NOMO-1 treated with DMSO at 0.1 percent for 48 hours (cell line): ENCODE data around the gene RNF11.
"Not testable (repeated sequence)": the region's sequence is repeated elsewhere in the genome, so short reads cannot be mapped to it uniquely, and the experiment has no call there.

Experiments used
- DNase-seq: peaks from one replicate; lab custom pipeline; 2025; ENCODE audit not compliant: unreplicated experiment; lab: John Stamatoyannopoulos, UW

The RNF11 gene

DNA sequence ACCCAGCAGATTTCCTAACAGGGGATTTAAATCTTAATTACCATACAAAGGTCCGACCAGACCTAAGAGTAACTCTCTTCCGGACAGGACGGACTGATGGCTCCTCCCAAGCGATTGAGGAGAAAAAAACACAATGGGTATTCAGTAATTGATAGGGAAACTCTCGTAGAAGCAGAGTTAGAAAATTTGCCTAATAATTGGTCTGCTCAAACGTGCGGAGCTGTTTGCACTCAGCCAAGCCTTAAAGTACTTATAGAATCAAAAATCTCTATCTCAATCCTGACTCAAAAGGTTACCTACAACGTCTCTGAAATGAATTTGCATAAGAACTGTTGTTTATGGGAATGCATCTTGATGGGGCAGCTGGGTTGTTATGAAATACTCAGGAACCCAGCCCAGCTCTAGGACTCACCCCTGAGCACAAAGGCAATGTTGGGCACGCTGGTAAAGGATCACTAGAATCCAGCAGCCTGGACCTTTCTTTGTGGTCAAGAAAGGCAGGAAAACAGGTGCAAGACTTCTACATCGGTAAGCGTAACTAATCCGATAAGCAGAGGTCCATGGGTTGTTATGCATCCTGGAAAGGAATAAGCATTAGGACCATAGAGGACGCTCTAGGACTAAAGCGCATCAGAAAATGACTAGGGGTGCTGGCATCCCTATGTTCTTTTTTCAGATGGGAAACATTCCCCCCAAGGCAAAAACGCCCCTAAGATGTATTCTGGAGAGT lies 8.7 kb upstream of the RNF11 start:
- DNase-seq = not testable (repeated sequence)

DNA sequence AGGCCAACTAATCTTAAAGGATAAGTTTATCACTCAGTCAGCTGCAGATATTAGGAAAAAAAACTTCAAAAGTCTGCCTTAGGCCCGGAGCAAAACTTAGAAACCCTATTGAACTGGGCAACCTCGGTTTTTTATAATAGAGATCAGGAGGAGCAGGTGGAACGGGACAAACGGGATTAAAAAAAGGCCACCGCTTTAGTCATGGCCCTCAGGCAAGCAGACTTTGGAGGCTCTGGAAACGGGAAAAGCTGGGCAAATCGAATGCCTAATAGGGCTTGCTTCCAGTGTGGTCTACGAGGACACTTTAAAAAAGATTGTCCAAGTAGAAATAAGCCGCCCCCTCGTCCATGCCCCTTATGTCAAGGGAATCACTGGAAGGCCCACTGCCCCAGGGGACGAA lies 7.6 kb upstream of the RNF11 start:
- not testable (repeated sequence) for DNase-seq

DNA sequence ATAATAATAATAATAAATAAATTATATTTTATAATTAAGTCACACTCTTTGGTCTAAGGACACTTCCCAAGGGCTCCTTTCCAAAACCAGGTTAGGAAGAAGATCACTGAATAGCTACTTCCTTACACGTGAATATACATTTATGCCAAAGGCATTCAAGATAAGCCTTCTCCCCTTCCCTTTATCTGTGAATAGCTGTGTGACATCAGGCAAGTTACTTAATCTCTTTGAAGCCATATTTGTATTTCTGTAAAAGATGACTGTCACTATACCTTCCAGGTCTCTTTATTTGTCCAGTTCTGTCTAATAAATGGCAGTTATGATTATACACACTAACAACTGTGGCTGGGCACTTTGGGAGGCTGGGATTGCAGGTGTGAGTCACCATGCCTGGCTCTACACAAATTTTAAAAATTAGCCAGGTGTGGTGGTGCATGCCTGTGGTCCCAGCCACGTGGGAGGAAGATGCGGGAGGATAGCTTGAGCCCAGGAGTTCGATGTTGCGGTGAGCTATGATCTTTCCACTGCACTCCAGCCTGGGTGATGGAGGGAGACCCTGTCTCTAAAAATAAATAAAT lies 5.5 kb upstream of the RNF11 start:
- no peak for DNase-seq

DNA sequence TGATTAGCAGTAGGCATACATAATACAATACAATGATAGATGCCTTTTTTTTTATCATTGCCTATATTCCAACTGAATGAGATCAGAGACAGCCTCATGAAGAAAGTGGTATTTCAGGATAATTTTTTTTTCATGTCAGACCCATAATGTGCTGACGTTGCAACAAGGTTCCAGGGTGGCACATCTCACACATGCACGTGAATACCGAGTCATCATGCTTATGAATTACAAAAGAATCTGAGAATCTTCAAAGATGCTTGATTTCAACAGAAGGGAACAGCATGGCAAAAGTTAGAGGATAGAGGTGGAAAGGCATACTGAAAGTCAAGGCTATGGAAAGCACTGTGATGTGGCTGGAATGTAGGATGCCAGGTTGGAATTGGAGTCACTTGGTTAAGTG lies 5.0 kb upstream of the RNF11 start:
- DNase-seq = no peak

- no peak for DNase-seq
These were observed 4.2 kb upstream of the RNF11 start for GRCh38 chr1:51231896-51232295.

- not testable (repeated sequence) for DNase-seq
These were observed 1.8 kb upstream of the RNF11 start for GRCh38 chr1:51234236-51234635.

DNA sequence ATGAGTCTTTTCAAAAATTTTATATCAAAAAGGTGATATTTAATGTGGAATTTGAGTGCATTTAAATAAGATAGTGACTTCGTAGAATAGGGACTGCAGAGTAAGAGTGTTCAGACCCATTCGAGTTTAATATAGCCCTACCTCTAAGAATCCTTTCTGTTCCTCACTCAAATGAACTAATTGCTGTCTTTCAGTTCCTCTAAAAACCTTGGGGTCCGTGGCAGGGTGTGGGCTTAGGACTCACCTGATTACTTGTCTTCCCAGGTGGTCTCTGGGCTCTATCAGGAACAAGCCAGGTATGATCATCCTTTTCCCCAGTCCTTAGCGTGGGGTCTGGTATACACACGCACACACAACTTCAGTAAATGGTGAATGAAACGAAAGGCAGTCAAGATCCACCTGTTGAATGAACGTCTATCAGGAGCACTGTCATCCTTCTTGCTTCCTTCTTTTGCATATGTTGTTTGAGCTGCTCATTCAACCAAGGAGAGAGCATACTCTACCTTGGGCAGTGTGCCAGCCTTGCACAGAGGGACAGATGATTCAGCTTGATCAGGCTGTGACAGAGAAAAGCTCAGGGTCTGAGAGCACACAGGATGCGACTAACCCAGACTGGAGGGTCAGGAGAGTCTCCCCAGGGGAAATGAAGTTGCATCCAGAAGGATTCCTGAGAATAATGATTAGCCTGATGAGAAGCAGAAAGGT lies 1.2 kb upstream of the RNF11 start:
- peak; percentile 72 for DNase-seq

DNA sequence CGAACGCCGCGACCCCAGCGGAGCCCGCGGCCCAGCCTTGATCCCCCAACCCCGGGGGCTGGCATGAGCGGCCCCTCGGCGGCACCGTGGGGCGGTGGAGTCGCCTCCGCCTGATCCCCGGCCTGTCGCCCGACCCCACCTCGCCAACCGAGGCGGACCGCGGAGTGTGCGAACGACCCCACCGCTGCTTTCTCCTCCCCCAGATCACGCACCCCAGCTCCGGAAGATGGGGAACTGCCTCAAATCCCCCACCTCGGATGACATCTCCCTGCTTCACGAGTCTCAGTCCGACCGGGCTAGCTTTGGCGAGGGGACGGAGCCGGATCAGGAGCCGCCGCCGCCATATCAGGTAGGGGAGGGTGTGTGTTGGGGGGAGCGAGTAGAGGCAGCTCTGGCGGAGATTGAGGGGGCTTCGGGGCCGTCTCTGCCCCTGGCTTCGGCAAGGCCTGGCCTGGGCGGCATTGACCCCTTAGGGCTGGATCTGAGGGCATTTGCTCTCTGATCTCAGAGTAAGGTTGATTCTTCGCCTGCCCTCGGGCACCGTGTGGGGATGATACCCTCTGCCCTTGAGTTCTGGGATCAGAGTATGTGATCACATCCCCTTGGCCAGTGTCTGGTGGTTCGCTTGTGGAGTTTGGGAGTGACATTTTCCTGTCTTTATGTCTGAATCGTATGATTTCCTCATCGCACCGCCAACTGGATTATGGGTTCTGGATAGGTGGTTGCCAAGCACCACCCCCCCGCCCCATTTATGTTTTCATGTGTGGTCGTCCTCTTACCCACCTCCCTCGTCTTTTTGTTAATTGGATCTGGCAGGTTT lies 668 bp downstream of the RNF11 start:
- no peak for DNase-seq

DNA sequence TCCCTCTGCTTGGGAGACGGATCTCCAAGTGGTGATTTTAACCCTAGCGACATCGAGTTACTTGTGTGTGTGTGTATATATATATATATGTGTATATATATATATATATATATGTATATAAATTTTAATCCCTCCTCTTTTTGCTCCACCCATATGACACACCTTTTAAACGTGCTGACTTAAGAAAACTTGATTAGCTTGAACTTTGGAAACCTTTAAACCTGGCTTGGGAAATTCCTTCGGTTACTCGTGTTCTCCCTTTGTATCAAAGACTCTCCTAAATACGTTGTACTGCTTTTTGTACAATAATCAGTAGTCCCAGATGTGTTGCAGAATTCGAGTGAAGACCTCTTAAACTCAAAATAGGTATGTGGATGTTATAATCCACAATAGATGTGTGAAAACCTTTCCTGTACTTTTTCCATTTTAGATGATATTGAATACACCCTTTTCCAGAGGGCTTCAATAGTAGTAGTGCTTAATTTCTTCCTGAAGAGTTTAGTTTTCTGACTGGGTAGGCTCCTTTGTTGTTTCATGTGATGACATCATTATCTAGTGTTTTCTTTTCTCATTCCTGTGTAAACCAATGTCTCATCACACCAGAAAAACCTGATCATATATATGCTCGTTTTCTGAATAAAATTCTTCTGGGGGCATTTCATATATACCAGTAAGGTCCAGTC lies 1.4 kb downstream of the RNF11 start:
- DNase-seq = no peak

DNA sequence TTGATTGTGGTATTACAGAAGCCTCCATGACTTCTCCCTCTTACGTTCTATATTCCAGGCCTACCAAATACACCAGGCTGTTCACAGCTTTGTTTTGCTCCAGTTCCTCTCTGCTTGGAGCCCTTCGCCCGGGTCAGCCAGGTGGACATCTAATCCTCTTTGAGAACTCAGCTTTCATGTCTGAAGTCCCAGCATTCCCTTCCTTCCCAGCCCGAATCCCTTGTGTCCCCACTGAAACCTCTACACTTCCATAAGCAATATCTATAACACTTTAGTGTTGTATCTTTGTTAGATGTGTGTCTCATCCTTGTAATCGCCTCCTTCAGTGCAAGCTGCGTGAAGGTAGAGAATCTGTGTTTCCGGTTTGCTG lies 1.9 kb downstream of the RNF11 start:
- DNase-seq = no peak

DNA sequence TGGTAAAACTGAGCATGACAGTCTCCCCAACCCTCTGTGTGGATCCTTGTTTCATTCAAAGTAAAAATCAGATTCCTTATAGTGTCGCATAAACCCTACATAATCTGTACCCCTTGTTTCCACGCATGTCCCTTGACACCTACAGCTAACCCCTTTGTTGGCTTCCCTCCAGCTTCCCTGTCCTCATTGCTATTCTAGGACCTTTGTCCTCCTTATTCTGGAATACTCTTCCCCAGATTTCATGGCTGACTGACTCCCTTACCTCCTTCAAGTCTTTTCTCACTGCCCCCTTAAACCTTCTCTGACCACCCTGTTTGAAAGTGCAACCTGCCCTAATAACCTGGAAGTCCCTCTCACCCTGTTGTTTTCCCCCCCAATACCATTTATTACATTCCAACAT lies 4.0 kb downstream of the RNF11 start:
- DNase-seq = no peak

- DNase-seq = no peak
These were observed 5.0 kb downstream of the RNF11 start for GRCh38 chr1:51241119-51241518.

GRCh38 chr1:51242546-51242945 lies 6.5 kb downstream of the RNF11 start:
- no peak for DNase-seq

DNA sequence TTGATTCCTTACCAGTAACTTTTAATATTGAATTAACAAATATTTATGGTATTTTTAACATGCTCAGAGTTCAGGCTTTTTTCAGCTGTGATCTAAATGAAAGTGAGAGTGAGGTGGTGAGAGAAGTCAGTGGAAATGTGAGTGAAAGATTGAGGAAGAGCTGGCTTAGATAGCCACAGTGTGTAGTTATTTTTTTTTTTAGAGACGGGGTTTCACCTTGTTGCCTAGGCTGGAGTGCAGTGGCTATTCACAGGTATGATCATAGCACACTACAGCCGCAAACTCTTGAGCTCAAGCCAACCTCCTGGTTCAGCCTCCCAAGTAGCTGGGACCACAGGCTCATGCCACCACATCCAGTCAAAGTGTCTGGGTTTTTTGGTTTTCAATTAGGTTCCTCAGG lies 10.9 kb downstream of the RNF11 start:
- no peak for DNase-seq

DNA sequence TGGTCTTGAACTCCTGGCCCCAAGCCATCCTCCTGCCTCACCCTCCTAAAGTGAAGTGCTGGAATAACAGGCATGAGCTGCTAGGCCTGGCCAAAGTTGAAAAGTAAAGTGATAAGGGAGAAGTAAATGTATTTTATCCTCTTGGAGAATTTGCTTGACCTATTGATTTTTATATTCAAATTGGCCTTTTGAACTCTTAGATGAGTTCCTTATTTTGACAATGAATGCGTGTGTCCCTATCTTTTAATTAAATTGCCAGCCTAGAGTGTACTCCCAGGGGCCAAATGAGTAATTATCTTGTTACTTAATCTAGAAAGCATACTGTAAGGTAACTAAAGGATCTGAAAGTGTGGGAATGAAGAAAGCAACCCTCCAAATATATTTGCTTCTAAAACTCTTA lies 11.4 kb downstream of the RNF11 start:
- no peak for DNase-seq

GRCh38 chr1:51249445-51249844 lies 13.4 kb downstream of the RNF11 start:
- no peak for DNase-seq

GRCh38 chr1:51250729-51251128 lies 14.7 kb downstream of the RNF11 start:
- DNase-seq = not testable (repeated sequence)

DNA sequence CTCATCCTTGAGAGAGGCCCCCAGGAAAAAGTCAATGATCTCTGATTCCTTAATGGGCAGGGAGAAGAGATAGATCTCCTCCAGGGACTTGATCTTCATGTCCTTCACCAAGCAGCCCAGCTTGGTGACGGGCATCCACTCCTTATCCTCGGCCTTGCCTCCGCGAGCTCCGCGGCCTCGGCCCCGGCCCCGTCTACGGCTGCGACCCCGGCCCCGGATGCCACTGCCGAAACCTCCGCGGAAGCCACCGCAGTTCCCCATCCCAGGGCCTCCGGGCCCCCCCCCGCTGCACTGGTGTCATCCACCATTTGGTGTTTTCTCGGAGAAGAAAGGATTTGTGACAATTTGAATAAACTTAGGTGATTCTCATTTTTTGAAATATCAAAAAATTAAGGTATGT lies 15.1 kb downstream of the RNF11 start:
- not testable (repeated sequence) for DNase-seq

DNA sequence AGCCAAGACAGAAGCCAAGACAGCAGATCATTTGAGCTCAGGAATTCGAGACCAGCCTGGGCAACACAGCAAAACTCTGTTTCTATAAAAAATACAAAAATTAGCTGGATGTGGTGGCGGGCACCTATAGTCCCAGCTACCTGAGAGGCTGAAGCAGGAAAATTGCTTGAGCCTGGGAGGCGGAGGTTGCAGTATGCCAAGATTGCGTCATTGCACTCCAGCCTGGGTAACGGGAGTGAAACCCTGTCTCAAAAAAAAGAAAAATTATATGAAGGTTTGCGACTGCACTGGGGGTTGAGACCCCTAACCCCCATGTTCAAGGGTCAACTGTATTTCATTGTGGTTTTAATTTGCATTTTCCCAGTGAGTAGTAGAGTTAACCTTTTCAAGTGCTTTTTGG lies 16.3 kb downstream of the RNF11 start:
- DNase-seq = no peak

DNA sequence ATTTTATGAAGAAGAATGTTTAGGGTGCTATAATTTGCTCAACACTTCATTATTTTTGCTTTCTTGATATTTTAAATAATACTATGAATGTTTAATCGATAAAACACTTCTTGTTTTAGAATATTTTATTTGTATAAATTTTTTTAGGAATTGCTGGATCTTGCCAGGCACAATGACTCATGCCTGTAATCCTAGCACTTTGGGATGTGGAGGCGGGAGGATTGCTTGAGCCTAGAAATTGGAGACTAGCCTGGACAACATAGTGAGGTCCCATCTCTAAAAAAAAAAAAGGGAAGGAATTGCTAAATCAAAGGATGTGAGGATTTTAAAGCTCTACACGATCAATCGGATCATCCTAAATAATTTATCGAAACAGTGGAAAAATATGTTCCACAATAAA lies 17.6 kb downstream of the RNF11 start:
- no peak for DNase-seq

GRCh38 chr1:51255331-51255730 lies 19.3 kb downstream of the RNF11 start:
- no peak for DNase-seq
